MG63 (cell line): ENCODE results near the gene FMNL3. TPM values are rescaled to one million over a fixed set of nuclear protein-coding genes. Genes with fewer than 3 reads are reported as not detected.

ENCODE experiments used
- DNase-seq: peaks from one replicate; pipeline ENCODE4 v3.0.0-alpha.2; 2020
- H3K27me3 ChIP-seq: fragments of 250-450 bp; sonication (Bioruptor Pico); 2 replicates; pipeline ENCODE4 v1.5.1; 2020; ENCODE audit warnings: mild to moderate bottlenecking, moderate library complexity
- H3K36me3 ChIP-seq: fragments of 250-450 bp; sonication (Bioruptor Pico); 2 replicates; pipeline ENCODE4 v1.5.1; 2020; ENCODE audit warnings: mild to moderate bottlenecking, moderate library complexity
- H3K4me3 ChIP-seq: fragments of 250-450 bp; sonication (Bioruptor Pico); 2 replicates; pipeline ENCODE4 v1.5.1; 2020; ENCODE audit warnings: mild to moderate bottlenecking, moderate library complexity
- H3K9me3 ChIP-seq: fragments of 250-450 bp; sonication (Bioruptor Pico); 2 replicates; pipeline ENCODE4 v1.5.1; 2020; ENCODE audit warnings: mild to moderate bottlenecking, moderate library complexity
- total RNA-seq: library from RNA; depleted of rRNA; stranded (reverse); fragments of >200 nt; shearing (Covaris generic); gene quantifications from 2 replicates; pipeline ENCODE4 v1.2.3, GENCODE V29; 2014; ENCODE audit warnings: low replicate concordance

FMNL3 gene
- total RNA-seq, 1 experiment from 2014 or later = 12.8 TPM

- DNase-seq = peak; percentile 44
Measured at GRCh38 chr12:49693931-49694444, 13.2 kb downstream of the FMNL3 start.

GRCh38 chr12:49692851-49693250, 14.4 kb downstream of the FMNL3 start:
- Histone ChIP-seq H3K36me3 (no peaks in the 10 kb centered on the region), H3K4me3 (no peak overlapping the region), H3K9me3 (no peaks in the 10 kb centered on the region), H3K27me3 (no peaks in the 10 kb centered on the region)
- DNase-seq = no peak

More at GRCh38 chr12:49693931-49694444, 13.2 kb downstream of the FMNL3 start:
- no peaks in the 10 kb centered on the region for H3K27me3 ChIP-seq
- no peak overlapping the region for H3K4me3 ChIP-seq
- H3K36me3 ChIP-seq = no peaks in the 10 kb centered on the region
- no peaks in the 10 kb centered on the region for H3K9me3 ChIP-seq

DNA sequence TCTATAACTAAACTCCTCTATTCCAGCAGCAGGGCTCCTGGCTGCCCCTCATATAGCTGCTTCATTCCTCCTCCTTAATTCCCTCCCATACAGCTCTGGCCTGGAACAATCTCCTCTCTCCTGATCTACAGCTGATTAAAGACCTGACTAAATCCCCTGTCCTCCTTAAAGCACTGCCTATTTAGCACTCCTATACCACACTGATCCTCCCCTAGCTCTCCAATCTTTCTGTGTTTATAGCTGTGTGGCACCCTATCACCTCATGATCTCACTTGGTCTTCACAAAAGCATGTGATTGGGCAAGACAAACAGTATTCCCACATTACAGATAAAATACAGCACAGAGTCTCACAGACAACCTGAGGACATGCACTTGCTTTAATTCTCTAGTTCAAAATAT, 17.4 kb downstream of the FMNL3 start:
- no peak for DNase-seq
- no peaks in the 10 kb centered on the region for H3K27me3 ChIP-seq
- no peaks in the 10 kb centered on the region for H3K36me3 ChIP-seq
- H3K4me3 ChIP-seq = no peak overlapping the region
- H3K9me3 ChIP-seq = no peaks in the 10 kb centered on the region

- no peak for DNase-seq
- H3K9me3 ChIP-seq = no peaks in the 10 kb centered on the region
- H3K36me3 ChIP-seq = no peaks in the 10 kb centered on the region
- no peaks in the 10 kb centered on the region for H3K27me3 ChIP-seq
- H3K4me3 ChIP-seq = no peak overlapping the region
Measured at GRCh38 chr12:49689237-49689636, 18.0 kb downstream of the FMNL3 start.

DNA sequence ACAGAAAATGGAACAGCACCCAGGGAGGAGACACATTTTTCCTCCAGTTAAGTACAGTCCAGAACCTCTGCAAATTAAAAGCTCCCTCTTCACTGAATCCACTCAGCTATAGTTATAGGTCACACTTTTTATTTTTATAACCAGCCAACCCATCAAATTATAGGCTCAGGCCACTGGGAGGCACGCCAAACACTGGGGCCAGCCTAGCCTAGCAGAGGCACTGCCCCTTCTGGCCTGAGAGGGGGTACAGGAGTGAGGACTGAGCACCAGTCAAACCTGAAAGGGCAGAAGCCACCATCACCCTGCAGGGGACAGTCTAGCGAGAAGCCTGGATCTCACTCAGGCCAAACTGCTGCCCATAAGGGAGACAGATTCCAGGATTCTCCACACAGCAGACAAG, 19.3 kb downstream of the FMNL3 start:
- Histone ChIP-seq H3K27me3 (no peaks in the 10 kb centered on the region), H3K36me3 (no peaks in the 10 kb centered on the region), H3K4me3 (no peak overlapping the region), H3K9me3 (no peaks in the 10 kb centered on the region)
- peak; percentile 23 for DNase-seq

GRCh38 chr12:49684310-49684854, 22.8 kb downstream of the FMNL3 start:
- no peak overlapping the region for H3K4me3 ChIP-seq

DNA sequence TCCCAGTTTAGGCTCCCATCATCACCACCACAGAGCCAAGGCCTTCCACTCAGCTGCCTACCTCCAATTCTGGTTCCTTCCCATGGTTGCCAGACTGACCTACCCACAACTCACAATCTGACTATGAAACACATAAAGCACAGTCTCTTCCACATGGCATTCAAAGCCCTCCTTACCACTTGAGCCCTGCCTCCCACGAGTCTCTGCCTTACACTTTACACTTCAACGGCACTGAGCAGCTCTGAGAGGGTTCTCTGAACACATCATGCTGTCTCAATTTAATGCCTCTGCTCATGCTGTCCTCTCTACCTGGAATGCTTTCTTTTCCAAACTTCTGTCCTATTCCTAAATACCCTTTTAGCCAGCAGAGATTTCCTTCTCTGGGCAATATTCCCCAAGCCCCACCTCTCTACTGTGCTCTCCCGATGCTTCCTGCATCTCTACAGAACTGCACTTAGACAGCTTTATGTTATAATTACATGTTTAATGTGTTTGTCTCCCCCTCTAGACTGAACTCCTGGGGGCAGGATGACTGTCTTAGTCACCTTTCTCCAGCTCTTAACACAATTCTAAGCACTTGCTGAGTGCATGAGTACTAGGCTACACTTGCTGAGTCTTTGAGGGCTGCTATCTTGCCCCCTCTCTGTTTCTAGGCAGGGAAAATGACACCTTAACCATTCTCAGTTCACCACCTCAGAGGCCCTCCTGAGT, 23.5 kb downstream of the FMNL3 start:
- H3K9me3 ChIP-seq = no peaks in the 10 kb centered on the region
- DNase-seq = no peak
- no peaks in the 10 kb centered on the region for H3K36me3 ChIP-seq
- no peak overlapping the region for H3K4me3 ChIP-seq
- no peaks in the 10 kb centered on the region for H3K27me3 ChIP-seq

More at GRCh38 chr12:49684310-49684854, 22.8 kb downstream of the FMNL3 start:
- DNase-seq = no peak
- Histone ChIP-seq H3K9me3 (no peaks in the 10 kb centered on the region), H3K27me3 (no peaks in the 10 kb centered on the region), H3K36me3 (no peaks in the 10 kb centered on the region)

DNA sequence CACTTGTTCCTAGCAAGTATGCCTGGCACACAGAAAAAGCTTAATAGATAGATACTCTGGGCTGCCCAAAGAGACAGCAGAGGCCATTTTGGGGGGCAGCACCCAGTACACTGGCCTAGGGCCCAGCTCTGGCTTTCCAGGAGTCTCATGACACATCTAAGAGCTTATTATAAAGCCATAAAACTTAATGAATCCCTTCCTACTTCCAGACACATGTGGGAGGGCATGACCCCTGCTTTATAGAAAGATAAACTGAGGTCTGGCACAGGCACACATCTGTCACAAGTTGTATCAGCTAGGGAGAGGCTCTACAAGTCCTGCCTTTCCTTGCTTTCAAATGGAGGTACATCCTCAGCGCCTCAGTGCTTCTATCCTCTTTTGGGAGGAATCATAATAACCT, 27.1 kb downstream of the FMNL3 start:
- no peaks in the 10 kb centered on the region for H3K36me3 ChIP-seq
- H3K9me3 ChIP-seq = no peaks in the 10 kb centered on the region
- no peaks in the 10 kb centered on the region for H3K27me3 ChIP-seq
- DNase-seq = no peak
- H3K4me3 ChIP-seq = no peak overlapping the region

- no peak overlapping the region for H3K4me3 ChIP-seq
- H3K9me3 ChIP-seq = no peaks in the 10 kb centered on the region
- H3K36me3 ChIP-seq = no peaks in the 10 kb centered on the region
- no peaks in the 10 kb centered on the region for H3K27me3 ChIP-seq
- DNase-seq = no peak
Measured at GRCh38 chr12:49678711-49679110, 28.5 kb downstream of the FMNL3 start.

DNA sequence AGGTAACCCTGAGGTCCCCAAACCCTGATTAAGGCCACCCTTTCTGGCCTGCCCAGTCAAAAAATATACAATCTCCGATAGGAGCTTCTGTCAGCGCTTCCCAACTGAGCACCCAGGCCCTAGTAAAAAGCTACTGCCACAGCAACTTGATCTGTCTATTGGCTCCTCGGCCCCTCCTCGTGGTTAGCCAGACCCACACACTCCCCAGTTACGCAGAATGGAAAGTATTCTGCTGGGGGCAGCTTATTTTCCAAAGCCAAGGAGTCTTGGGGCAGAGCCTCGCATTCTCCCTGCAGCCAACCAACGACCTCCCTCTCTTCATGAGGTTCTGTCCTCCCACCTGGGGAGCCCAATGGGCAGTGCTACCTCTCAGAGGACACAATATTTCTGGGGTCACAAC, 32.1 kb downstream of the FMNL3 start:
- Histone ChIP-seq H3K4me3 (no peak overlapping the region), H3K27me3 (no peaks in the 10 kb centered on the region), H3K36me3 (no peaks in the 10 kb centered on the region), H3K9me3 (no peaks in the 10 kb centered on the region)
- DNase-seq = no peak

- no peak for DNase-seq
- no peaks in the 10 kb centered on the region for H3K36me3 ChIP-seq
- no peak overlapping the region for H3K4me3 ChIP-seq
- no peaks in the 10 kb centered on the region for H3K27me3 ChIP-seq
- no peaks in the 10 kb centered on the region for H3K9me3 ChIP-seq
Measured at GRCh38 chr12:49674318-49674981, 32.8 kb downstream of the FMNL3 start.

DNA sequence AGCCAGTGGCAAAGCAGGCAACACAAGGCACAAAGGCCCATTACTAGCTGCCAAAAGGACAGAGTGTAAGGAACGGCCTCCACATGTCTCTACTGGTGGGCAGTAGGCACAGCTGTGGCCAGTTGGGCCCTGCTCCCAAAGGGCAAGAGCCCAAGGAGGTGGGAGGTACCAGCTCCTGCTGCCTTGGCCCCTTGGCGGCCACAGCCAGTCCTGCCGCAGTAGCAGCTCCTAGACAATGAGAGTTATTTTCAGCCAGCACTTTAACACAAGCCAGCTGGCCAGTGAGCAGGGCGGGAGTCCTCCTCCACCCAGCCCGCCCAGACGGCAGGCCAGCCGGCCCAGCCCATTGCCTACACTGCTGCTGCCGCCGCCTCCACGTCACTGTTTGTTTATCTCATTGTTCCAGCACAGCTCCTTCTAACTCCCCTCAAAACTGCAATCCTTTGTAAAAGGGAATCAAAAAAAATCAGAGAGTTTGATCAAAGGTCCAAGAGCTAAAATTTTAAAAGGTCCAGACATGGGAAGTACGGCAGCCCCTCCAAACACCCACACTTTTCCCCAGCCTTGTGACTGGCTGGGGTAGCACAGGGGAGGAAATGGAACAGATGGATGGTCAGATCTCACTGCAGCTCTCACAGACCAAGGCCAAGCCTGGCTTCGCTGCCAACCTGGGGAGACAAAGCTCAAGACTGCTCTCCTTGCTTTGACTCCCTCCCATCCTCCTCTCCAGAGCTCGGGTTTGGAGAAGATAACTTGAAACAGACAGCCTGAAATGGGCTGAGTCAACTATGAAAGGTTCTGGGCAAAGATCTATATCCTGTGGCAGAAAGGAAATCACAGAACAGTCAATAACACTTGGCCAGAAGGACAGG, 33.5 kb downstream of the FMNL3 start:
- H3K9me3 ChIP-seq = no peaks in the 10 kb centered on the region
- no peak overlapping the region for H3K4me3 ChIP-seq
- H3K36me3 ChIP-seq = no peaks in the 10 kb centered on the region
- no peaks in the 10 kb centered on the region for H3K27me3 ChIP-seq
- peak; percentile 98 for DNase-seq

GRCh38 chr12:49672301-49673217, 34.6 kb downstream of the FMNL3 start:
- no peaks in the 10 kb centered on the region for H3K9me3 ChIP-seq
- no peak overlapping the region for H3K4me3 ChIP-seq
- no peaks in the 10 kb centered on the region for H3K27me3 ChIP-seq
- H3K36me3 ChIP-seq = no peaks in the 10 kb centered on the region
- peak; percentile 45 for DNase-seq

- Histone ChIP-seq H3K9me3 (no peaks in the 10 kb centered on the region), H3K27me3 (no peaks in the 10 kb centered on the region), H3K36me3 (no peaks in the 10 kb centered on the region), H3K4me3 (no peak overlapping the region)
- DNase-seq = no peak
Measured at GRCh38 chr12:49671031-49671765, 36.0 kb downstream of the FMNL3 start.

GRCh38 chr12:49669796-49670195, 37.4 kb downstream of the FMNL3 start:
- Histone ChIP-seq H3K4me3 (no peak overlapping the region), H3K36me3 (no peaks in the 10 kb centered on the region), H3K9me3 (no peaks in the 10 kb centered on the region), H3K27me3 (no peaks in the 10 kb centered on the region)
- DNase-seq = no peak
